Adrenal gland (tissue), 5 donors: ENCODE results near the gene LIN7B.

Source experiments
- CTCF ChIP-seq, 6 experiments: fragments of 450-650 bp in 4 of 6; fragments of 200-600 bp in 2 of 6; sonication (generic) in 1 of 6; IDR thresholded peaks; 1 replicate in 5 of 6; 2 replicates in 1 of 6; pipeline versions ENCODE4 v1.5.1 to v1.8.0; 2016 to 2021; ENCODE audit warnings: antibody characterized with exemption in 6 of 6, mild to moderate bottlenecking in 2 of 6, moderate library complexity in 1 of 6
- POLR2A ChIP-seq, 2 donors: fragments of 450-650 bp; IDR thresholded peaks; one replicate each; pipeline ENCODE4 v1.6.1; 2017; ENCODE audit warnings: antibody characterized with exemption in 2 of 2, mild to moderate bottlenecking in 2 of 2, moderate library complexity in 1 of 2
- donor health status: DM: no; HTN: no; CAD: no.

- TF ChIP-seq CTCF (IDR thresholded peaks at IDR 0.05) (no peak), POLR2A (IDR thresholded peaks at IDR 0.05) (no peak)
Observed at GRCh38 chr19:49109569-49110233, 4.5 kb upstream of the LIN7B start.
